Measurements from ENCODE around the gene DLGAP3.

DNA sequence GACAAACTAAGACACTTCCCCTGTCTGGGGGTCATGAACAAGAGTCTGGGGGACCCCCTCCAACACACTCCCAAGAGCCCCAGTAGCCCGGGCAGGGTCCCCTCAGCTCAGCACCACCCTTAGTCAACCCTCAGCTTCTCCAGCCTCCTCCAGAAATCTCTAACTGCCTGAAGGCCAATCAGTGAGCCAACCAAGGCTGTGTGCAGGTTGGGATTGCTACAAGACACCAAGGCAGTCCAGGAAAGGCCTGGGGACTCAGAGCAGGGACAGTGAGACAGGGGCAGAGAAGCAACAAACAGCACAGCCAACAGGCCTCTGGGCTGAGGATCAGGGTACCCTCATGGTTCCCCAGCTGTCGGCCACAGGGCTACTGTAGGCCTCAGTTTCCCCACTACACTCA lies 83.2 kb downstream of the DLGAP3 start:
- no peak for TF ChIP-seq EZH2 (IDR thresholded peaks at IDR 0.05; ENCODE audit: borderline replicate concordance, low read depth, low read length, severe bottlenecking)
- no peak for TF ChIP-seq CTCF (IDR thresholded peaks at IDR 0.05; ENCODE audit: extremely low read depth in 1 of 2, insufficient read depth in 1 of 2, low read depth in 1 of 2, low read length in 2 of 2)
- TF ChIP-seq JUN (IDR thresholded peaks at IDR 0.05; ENCODE audit: borderline replicate concordance, insufficient read depth, insufficient read length, low read depth): no peak
- TF ChIP-seq POLR2AphosphoS5 (IDR thresholded peaks at IDR 0.05; ENCODE audit: insufficient read depth, low read depth, low read length): no peak
- TF ChIP-seq POLR2A (IDR thresholded peaks at IDR 0.05; ENCODE audit: low read depth, low read length): no peak
- no peak for TF ChIP-seq MYC (IDR thresholded peaks at IDR 0.05; ENCODE audit: low read depth, low read length)
